B cell (primary cell): Measurements from ENCODE around the gene PABPC3. TPM values are rescaled to one million over a fixed set of nuclear protein-coding genes. Genes with fewer than 3 reads are reported as not detected.

ENCODE experiments used
- ATAC-seq: fragments of 200-7000 bp; cut with Tn5 transposase; one replicate; pipeline ENCODE4 v1.10.0; 2021; ENCODE audit warnings: low read depth, mild to moderate bottlenecking, moderate number of reproducible peaks, moderate library complexity
- CTCF ChIA-PET: fragments of 350-600 bp; sonication (Branson Sonifier 250); formaldehyde crosslinking; loops from one replicate; lab custom pipeline; 2021; ENCODE audit warnings: antibody characterized with exemption, inconsistent platforms; lab: Charles Lee
- POLR2A ChIA-PET: fragments of 350-600 bp; sonication (Branson Sonifier 250); formaldehyde crosslinking; loops from one replicate; lab custom pipeline; 2021; ENCODE audit warnings: antibody characterized with exemption; lab: Charles Lee
- DNase-seq: peaks from one replicate; pipeline ENCODE4 v3.0.0; 2013
- H2AFZ ChIP-seq: 2 replicates; pipeline ENCODE4 v1.6.1; 2012; ENCODE audit warnings: mild to moderate bottlenecking, low read depth, low read length; ENCODE audit not compliant: insufficient read depth, poor library complexity, severe bottlenecking
- H3K27ac ChIP-seq, 2 donors: 1 replicate in 1 of 2; 2 replicates in 1 of 2; pipeline ENCODE4 v1.5.1; 2012 to 2013; ENCODE audit warnings: low read length in 2 of 2, mild to moderate bottlenecking in 2 of 2, moderate library complexity in 1 of 2
- H3K27me3 ChIP-seq, 4 experiments: fragments of 200-600 bp in 1 of 4; sonication (generic) in 1 of 4; replicated peaks in 1 of 4; 1 replicate in 2 of 4; 2 replicates in 2 of 4; pipeline versions ENCODE4 v1.6.1 to v1.7.0; 2013 to 2016; ENCODE audit warnings: low read length in 3 of 4, mild to moderate bottlenecking in 2 of 4, mixed read lengths in 1 of 4, moderate library complexity in 1 of 4; ENCODE audit not compliant: insufficient read depth in 4 of 4, control insufficient read depth in 3 of 4; ENCODE audit errors: control extremely low read depth in 1 of 4
- H3K36me3 ChIP-seq, 2 experiments: replicated peaks in 1 of 2; 1 replicate in 1 of 2; 2 replicates in 1 of 2; pipeline versions ENCODE4 v1.6.1 to v1.7.1; 2013; ENCODE audit warnings: low read length in 1 of 2; ENCODE audit not compliant: insufficient read depth in 2 of 2, control insufficient read depth in 1 of 2; ENCODE audit errors: control extremely low read depth in 1 of 2, extremely low read depth in 1 of 2
- H3K4me1 ChIP-seq, 2 donors: fragments of 200-600 bp in 1 of 2; sonication (generic) in 1 of 2; 1 replicate in 1 of 2; 2 replicates in 1 of 2; pipeline versions ENCODE4 v1.5.1 to v1.6.1; 2013 to 2017; ENCODE audit warnings: low read length in 2 of 2; ENCODE audit not compliant: control insufficient read depth in 2 of 2, insufficient read depth in 2 of 2
- H3K4me2 ChIP-seq: replicated peaks from 2 replicates; pipeline ENCODE3; 2012; ENCODE audit warnings: mild to moderate bottlenecking, low read depth, low read length; ENCODE audit not compliant: poor library complexity, severe bottlenecking
- H3K4me3 ChIP-seq, 5 experiments: fragments of 200-600 bp in 1 of 5; sonication (generic) in 1 of 5; 1 replicate in 3 of 5; 2 replicates in 2 of 5; pipeline versions ENCODE4 v1.5.1 to v1.7.0; 2011 to 2016; ENCODE audit warnings: low read length in 4 of 5, mild to moderate bottlenecking in 4 of 5, low read depth in 2 of 5, control low read depth in 1 of 5, moderate library complexity in 1 of 5; ENCODE audit not compliant: insufficient read depth in 1 of 5; ENCODE audit errors: control extremely low read depth in 1 of 5, extremely low read depth in 1 of 5
- H3K79me2 ChIP-seq: fragments of 200-600 bp; sonication (generic); one replicate; pipeline ENCODE4 v1.6.0; 2016; ENCODE audit warnings: low read length; ENCODE audit not compliant: control insufficient read depth, insufficient read depth
- H3K9ac ChIP-seq: fragments of 200-600 bp; sonication (generic); 2 replicates; pipeline ENCODE4 v1.6.1; 2017; ENCODE audit warnings: mild to moderate bottlenecking, low read length, moderate library complexity
- H3K9me3 ChIP-seq, 3 donors: one replicate each; pipeline versions ENCODE4 v1.6.1 to v1.7.1; 2013; ENCODE audit warnings: low read length in 2 of 3; ENCODE audit not compliant: control insufficient read depth in 2 of 3, insufficient read depth in 1 of 3; ENCODE audit errors: control extremely low read depth in 1 of 3
- H4K20me1 ChIP-seq: 2 replicates; pipeline ENCODE4 v1.6.0; 2012; ENCODE audit warnings: mild to moderate bottlenecking, low read length; ENCODE audit not compliant: insufficient read depth, control insufficient read depth, poor library complexity, severe bottlenecking
- H3K27ac Mint-ChIP-seq: one replicate; pipeline ENCODE4 v1.8.0; 2021; ENCODE audit warnings: mixed read lengths
- H3K27me3 Mint-ChIP-seq: one replicate; pipeline ENCODE4 v1.8.0; 2021; ENCODE audit warnings: mixed read lengths
- H3K4me1 Mint-ChIP-seq: one replicate; pipeline ENCODE4 v1.8.0; 2021; ENCODE audit warnings: mixed read lengths
- H3K4me3 Mint-ChIP-seq: one replicate; pipeline ENCODE4 v1.8.0; 2021; ENCODE audit warnings: mixed read lengths
- H3K9me3 Mint-ChIP-seq: one replicate; pipeline ENCODE4 v1.8.0; 2022; ENCODE audit warnings: mixed read lengths; ENCODE audit not compliant: insufficient read depth
- EZH2 ChIP-seq: IDR thresholded peaks from 2 replicates; pipeline ENCODE4 v1.6.1; 2012; ENCODE audit warnings: borderline replicate concordance, low read depth, mild to moderate bottlenecking, moderate library complexity, low read length; ENCODE audit not compliant: insufficient read depth, poor library complexity, severe bottlenecking
- WGBS: methylation state at CpG from one replicate; pipeline ENCODE4 v1.1.5; 2013; ENCODE audit warnings: missing lambda C conversion rate; ENCODE audit not compliant: insufficient coverage; 5-methylcytosine and 5-hydroxymethylcytosine counted together
- intact Hi-C: fragments of 100-400 bp; cut with micrococcal nuclease; formaldehyde crosslinking; loops from one replicate; pipeline ENCODE4 v1.10.0; 2022
- polyA plus RNA-seq: library from polyadenylated mRNA; depleted of rRNA; stranded (reverse); fragments of >200 nt; gene quantifications from 2 replicates; pipeline ENCODE4 v1.2.3, GENCODE V29; 2012
- total RNA-seq, 2 donors: library from RNA; stranded (reverse); fragments of 120-200 nt in 1 of 2; gene quantifications; 1 replicate in 1 of 2; 2 replicates in 1 of 2; pipeline versions ENCODE4 v1.2.3 to v1.2.4, GENCODE V29; 2013 to 2022
- TF ChIP-seq, protein P1 (sequence below): fragments of 200-600 bp; IDR thresholded peaks from one replicate; pipeline ENCODE4 v1.8.0; 2022; ENCODE audit warnings: antibody characterized with exemption, mild to moderate bottlenecking

Gene PABPC3
- total and polyA plus RNA-seq, 2 donors (not counting 1 experiment from before 2014, with no cell fraction given): 0.06 to 0.10 TPM

DNA sequence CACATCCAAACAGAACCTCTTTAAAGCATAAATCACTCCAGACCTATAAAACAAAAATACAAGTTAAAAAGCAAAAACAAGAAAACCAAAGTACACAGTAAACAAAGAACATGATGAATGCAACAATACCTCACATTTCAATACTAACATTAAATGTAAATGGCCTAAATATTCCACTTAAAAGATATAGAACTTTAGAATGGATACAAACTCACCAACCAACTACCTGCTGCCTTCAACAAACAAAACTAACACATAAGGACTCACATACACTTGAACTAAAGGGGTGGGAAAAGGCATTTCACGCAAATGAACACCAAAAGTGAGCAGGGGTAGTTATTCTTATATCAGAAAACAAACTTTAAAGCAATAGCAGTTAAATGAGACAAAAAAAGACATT is 44.9 kb upstream of the PABPC3 start:
- H3K4me1 ChIP-seq: peaks cover 6 to 11% of the 10 kb centered on the region in 2 donors
- intact Hi-C loops: no loop called here
- no peaks in the 10 kb centered on the region for H3K79me2 ChIP-seq
- peaks cover 0 to 15% (median 8%) of the 10 kb centered on the region in 3 donors for H3K9me3 ChIP-seq
- no peak overlapping the region for H3K4me2 ChIP-seq
- WGBS: no CpG with 5 or more reads among the region's 1 CpG
- TF ChIP-seq, protein P1, sequence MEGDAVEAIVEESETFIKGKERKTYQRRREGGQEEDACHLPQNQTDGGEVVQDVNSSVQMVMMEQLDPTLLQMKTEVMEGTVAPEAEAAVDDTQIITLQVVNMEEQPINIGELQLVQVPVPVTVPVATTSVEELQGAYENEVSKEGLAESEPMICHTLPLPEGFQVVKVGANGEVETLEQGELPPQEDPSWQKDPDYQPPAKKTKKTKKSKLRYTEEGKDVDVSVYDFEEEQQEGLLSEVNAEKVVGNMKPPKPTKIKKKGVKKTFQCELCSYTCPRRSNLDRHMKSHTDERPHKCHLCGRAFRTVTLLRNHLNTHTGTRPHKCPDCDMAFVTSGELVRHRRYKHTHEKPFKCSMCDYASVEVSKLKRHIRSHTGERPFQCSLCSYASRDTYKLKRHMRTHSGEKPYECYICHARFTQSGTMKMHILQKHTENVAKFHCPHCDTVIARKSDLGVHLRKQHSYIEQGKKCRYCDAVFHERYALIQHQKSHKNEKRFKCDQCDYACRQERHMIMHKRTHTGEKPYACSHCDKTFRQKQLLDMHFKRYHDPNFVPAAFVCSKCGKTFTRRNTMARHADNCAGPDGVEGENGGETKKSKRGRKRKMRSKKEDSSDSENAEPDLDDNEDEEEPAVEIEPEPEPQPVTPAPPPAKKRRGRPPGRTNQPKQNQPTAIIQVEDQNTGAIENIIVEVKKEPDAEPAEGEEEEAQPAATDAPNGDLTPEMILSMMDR: no peak
- TF ChIP-seq EZH2: no peak
- Mint-ChIP-seq H3K27ac (no peak overlapping the region), H3K4me3 (no peak overlapping the region), H3K9me3 (peaks cover 7% of the 10 kb centered on the region), H3K4me1 (peaks cover 10% of the 10 kb centered on the region), H3K27me3 (peaks cover 50% of the 10 kb centered on the region)
- ATAC-seq (no peak), DNase-seq (no peak)
- H3K36me3 ChIP-seq: no peaks in the 10 kb centered on the region
- H3K4me3 ChIP-seq: no peak overlapping the region
- ChIA-PET POLR2A (no interaction called here), CTCF (no interaction called here)
- H3K27ac ChIP-seq: no peak overlapping the region
- H4K20me1 ChIP-seq: no peaks in the 10 kb centered on the region
- H3K27me3 ChIP-seq: peaks cover 0 to 26% (median 19%) of the 10 kb centered on the region in 4 experiments
- no peak overlapping the region for H2AFZ ChIP-seq
- H3K9ac ChIP-seq: no peak overlapping the region

GRCh38 chr13:25059166-25059565 is 36.8 kb upstream of the PABPC3 start:
- Histone ChIP-seq H4K20me1 (no peaks in the 10 kb centered on the region), H3K4me2 (peak overlapping the region; percentile 52), H3K4me1 (peaks cover 22 to 35% of the 10 kb centered on the region in 2 donors), H3K36me3 (no peaks in the 10 kb centered on the region), H3K9ac (peak overlapping the region; percentile 1), H3K79me2 (no peaks in the 10 kb centered on the region), H3K9me3 (peaks cover 0 to 6% (median 5%) of the 10 kb centered on the region in 3 donors), H2AFZ (peak overlapping the region; percentile 19), H3K4me3 (peak overlapping the region in 1 of 5 experiments; percentile 8), H3K27ac (peak overlapping the region; percentile 63 to 75), H3K27me3 (no peaks in the 10 kb centered on the region)
- CTCF ChIA-PET: no interaction called here
- ATAC-seq (no peak), DNase-seq (no peak)
- intact Hi-C loops: no loop called here
- Mint-ChIP-seq H3K4me1 (peaks cover 37% of the 10 kb centered on the region), H3K9me3 (peaks cover 3% of the 10 kb centered on the region), H3K27me3 (no peaks in the 10 kb centered on the region), H3K27ac (no peak overlapping the region), H3K4me3 (no peak overlapping the region)
- WGBS: no CpG with 5 or more reads among the region's 1 CpG
- no peak for TF ChIP-seq EZH2
- TF ChIP-seq, protein P1: no peak
- POLR2A ChIA-PET: no interaction called here
